ENCODE data around the gene PKM.

Gene PKM

DNA sequence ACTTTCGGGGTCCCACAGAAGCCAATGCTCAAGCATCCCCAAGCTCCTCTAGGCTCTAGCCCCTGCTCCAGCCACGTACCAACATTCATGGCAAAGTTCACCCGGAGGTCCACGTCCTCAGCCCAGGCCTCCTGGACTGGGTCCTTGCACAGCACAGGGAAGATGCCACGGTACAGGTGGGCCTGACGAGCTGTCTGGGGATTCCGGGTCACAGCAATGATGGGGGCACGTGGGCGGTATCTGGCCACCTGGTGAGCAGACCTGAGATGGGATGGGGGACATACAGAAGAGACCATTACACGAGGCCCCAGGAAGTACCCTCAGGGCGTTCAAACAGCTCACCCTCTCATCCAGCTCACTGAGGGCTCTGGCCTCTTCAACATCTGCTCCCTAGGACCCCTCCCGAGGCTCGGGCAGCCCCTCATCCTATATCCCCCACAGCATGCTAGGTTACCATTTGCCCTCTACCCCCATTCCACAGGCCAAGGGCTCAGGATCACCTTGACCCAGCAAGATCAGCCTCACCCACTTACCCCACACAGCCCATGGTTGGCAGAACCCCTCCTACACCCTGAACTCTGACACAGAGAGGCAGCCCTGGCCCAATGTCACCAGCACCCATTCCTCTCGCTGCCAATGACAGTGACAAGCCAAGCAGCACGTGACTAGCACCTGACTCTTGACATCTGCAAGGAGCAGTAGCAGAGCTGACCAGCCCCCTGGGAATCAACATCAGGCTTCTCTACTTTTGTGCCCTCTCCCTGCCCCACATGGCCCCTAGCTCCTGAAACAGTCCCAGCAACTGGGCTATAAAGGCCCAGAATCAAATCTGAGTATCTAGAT, 30.4 kb downstream of the PKM start:
- no peak overlapping the region for H3K9ac ChIP-seq (ENCODE audit: low read length)
- H3K4me1 ChIP-seq (ENCODE audit: control insufficient read depth, insufficient read depth, low read length): no peaks in the 10 kb centered on the region
- H3K36me3 ChIP-seq (ENCODE audit: control insufficient read depth, insufficient read depth, low read length): peaks cover 72% of the 10 kb centered on the region

DNA sequence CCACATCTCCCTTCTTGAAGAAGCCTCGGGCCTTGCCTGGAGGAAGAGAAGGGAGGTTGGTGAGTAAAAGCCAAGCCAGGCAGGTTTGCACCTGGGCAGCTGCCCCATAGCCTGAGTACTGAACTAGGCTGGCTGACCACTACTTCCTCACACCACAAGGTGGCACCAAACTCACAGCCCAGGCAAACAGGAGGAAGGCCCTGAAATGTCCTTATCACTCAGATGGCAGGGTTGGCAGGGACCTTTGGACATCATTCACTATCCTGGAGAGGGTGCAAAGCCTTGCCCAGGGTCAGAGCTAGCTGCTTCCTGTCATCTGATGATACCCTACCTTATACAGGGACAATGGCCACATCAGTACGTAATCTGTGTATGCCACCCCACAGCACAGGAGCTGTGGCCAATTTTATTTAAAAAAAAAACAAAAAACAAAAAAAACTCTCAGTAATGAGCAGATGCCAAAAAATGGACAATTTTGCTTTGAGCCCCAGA, 31.2 kb downstream of the PKM start:
- peaks cover 6% of the 10 kb centered on the region; the same call in 1 of the 2 replicates for H3K4me1 ChIP-seq (ENCODE audit: control insufficient read depth, insufficient read depth, low read length)
- no peak overlapping the region for H3K4me3 ChIP-seq (ENCODE audit: low read depth, low read length)
- H3K27ac ChIP-seq (ENCODE audit: low read depth, low read length): no peak overlapping the region
- no peaks in the 10 kb centered on the region for H3K9me3 ChIP-seq (ENCODE audit: control insufficient read depth, insufficient read depth, low read depth, low read length)
- peaks cover 18% of the 10 kb centered on the region for H3K27me3 ChIP-seq (ENCODE audit: control insufficient read depth, insufficient read depth, low read length)
- H3K36me3 ChIP-seq (ENCODE audit: control insufficient read depth, insufficient read depth, low read length): peaks cover 63% of the 10 kb centered on the region
- H3K9ac ChIP-seq (ENCODE audit: low read length): no peak overlapping the region

More for the DNA sequence above, 30.4 kb downstream of the PKM start:
- Histone ChIP-seq H3K27ac (ENCODE audit: low read depth, low read length) (no peak overlapping the region), H3K4me3 (ENCODE audit: low read depth, low read length) (no peak overlapping the region), H3K9me3 (ENCODE audit: control insufficient read depth, insufficient read depth, low read depth, low read length) (no peaks in the 10 kb centered on the region), H3K27me3 (ENCODE audit: control insufficient read depth, insufficient read depth, low read length) (peaks cover 18% of the 10 kb centered on the region)

DNA sequence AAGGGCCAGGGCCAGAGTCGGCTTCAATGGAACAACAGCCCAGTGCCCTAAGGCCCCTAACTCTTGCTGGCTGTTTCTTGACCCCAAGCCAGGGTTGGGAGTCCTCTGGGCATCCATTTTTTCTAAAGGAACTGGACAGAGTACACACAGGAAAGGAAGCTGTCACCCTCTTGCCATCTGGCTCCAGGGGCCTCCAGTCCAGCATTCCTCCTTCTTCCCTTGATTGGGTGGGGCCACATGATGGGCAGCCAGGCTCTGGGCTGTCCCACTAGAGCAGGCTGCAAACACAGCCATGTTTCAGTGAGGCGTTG, 31.8 kb downstream of the PKM start:
- peaks cover 18% of the 10 kb centered on the region for H3K27me3 ChIP-seq (ENCODE audit: control insufficient read depth, insufficient read depth, low read length)
- H3K4me3 ChIP-seq (ENCODE audit: low read depth, low read length): no peak overlapping the region
- no peaks in the 10 kb centered on the region for H3K9me3 ChIP-seq (ENCODE audit: control insufficient read depth, insufficient read depth, low read depth, low read length)
- H3K27ac ChIP-seq (ENCODE audit: low read depth, low read length): no peak overlapping the region
- no peak overlapping the region for H3K9ac ChIP-seq (ENCODE audit: low read length)
- H3K4me1 ChIP-seq (ENCODE audit: control insufficient read depth, insufficient read depth, low read length): peaks cover 6% of the 10 kb centered on the region; the same call in 1 of the 2 replicates
- H3K36me3 ChIP-seq (ENCODE audit: control insufficient read depth, insufficient read depth, low read length): peaks cover 57% of the 10 kb centered on the region

- Histone ChIP-seq H3K27ac (ENCODE audit: low read depth, low read length) (no peak overlapping the region), H3K4me3 (ENCODE audit: low read depth, low read length) (peak overlapping the region; percentile 44; the same call in 1 of the 2 replicates), H3K4me1 (ENCODE audit: control insufficient read depth, insufficient read depth, low read length) (peaks cover 11% of the 10 kb centered on the region; the same call in 1 of the 2 replicates), H3K36me3 (ENCODE audit: control insufficient read depth, insufficient read depth, low read length) (peaks cover 52% of the 10 kb centered on the region), H3K27me3 (ENCODE audit: control insufficient read depth, insufficient read depth, low read length) (peaks cover 18% of the 10 kb centered on the region), H3K9me3 (ENCODE audit: control insufficient read depth, insufficient read depth, low read depth, low read length) (no peaks in the 10 kb centered on the region), H3K9ac (ENCODE audit: low read length) (peak overlapping the region; percentile 1)
Observed at GRCh38 chr15:72198356-72199204, 32.4 kb downstream of the PKM start.

DNA sequence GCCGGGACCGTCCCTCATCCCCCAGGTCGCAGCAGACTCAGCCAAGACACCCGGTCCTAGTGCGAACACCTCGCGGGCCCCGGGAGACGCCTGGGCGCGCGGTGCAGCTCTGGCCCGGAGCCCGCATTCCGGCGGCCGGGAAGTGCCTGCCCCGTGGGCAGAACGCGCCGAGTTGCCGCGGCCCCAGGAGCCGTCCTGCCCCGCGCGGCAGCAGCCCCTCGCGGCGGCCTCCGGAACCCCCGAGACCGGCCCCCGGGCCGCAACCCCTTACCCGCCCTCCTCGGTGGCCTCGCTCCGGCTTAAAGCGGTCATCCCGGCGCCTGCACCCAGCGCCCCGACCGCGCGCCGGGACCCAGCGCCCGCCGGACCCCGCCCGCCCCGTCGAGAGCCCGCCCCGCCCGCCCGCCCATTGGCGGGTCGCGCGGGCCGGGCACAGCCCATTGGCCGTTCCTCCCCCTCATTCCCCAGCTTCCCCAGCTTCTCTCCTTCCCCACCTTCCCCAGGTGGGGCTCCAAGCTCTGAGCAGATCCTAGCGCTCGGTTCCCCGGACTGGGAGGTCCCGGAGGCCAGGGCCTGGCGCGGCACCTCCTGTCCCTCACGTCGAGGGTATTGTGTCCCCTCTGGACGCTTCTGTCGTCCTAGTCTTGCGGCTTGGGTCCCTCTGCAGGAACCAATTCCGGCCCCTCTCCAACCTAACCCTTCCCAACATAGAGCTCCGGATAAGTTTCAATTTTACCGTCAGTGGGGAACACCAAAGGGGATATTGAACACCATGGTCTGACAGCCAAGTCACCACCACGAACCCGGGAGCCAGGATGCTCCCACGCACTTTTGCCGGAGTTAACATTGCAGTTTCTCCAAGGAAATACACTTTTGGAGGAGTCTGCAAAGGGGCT, 33.3 kb downstream of the PKM start, which contains the start of gene GRAMD2A:
TSS of gene GRAMD2A (minus strand) at position 328 of the 896 bp plus-strand sequence.
- Histone ChIP-seq H3K4me3 (ENCODE audit: low read depth, low read length) (peak within 1 kb of the TSS; percentile 77), H3K9me3 (ENCODE audit: control insufficient read depth, insufficient read depth, low read depth, low read length) (no peaks in the 10 kb centered on the region), H3K4me1 (ENCODE audit: control insufficient read depth, insufficient read depth, low read length) (peaks cover 11% of the 10 kb centered on the region; the same call in 1 of the 2 replicates), H3K27me3 (ENCODE audit: control insufficient read depth, insufficient read depth, low read length) (peaks cover 18% of the 10 kb centered on the region), H3K27ac (ENCODE audit: low read depth, low read length) (no peak within 1 kb of the TSS), H3K36me3 (ENCODE audit: control insufficient read depth, insufficient read depth, low read length) (peaks cover 43% of the 10 kb centered on the region), H3K9ac (ENCODE audit: low read length) (peak within 1 kb of the TSS; percentile 52)

DNA sequence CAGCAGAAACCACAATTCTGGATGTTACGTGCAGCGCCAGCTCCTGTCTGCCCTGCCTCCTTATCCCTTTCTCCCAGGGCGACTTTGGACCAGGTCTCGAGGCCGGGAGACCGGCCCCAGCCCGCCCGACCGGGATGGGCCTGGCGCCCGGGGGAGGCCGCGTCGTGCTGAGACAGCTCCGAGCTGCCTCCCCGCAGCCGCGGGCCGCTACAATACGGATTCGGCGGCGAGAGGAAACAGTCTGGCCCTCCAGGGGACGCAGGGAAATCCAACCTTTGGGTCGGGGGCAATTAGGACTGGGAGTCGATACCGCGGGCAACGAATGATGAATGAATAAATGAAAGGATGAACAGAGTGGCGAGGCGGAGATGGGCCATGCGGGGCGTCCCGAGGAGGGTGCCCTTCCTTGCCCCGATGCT, 33.9 kb downstream of the PKM start:
- H3K9me3 ChIP-seq (ENCODE audit: control insufficient read depth, insufficient read depth, low read depth, low read length): no peaks in the 10 kb centered on the region
- peak overlapping the region; percentile 52 for H3K9ac ChIP-seq (ENCODE audit: low read length)
- peaks cover 18% of the 10 kb centered on the region for H3K27me3 ChIP-seq (ENCODE audit: control insufficient read depth, insufficient read depth, low read length)
- H3K4me3 ChIP-seq (ENCODE audit: low read depth, low read length): peak overlapping the region; percentile 77
- peaks cover 36% of the 10 kb centered on the region for H3K36me3 ChIP-seq (ENCODE audit: control insufficient read depth, insufficient read depth, low read length)
- peaks cover 11% of the 10 kb centered on the region; the same call in 1 of the 2 replicates for H3K4me1 ChIP-seq (ENCODE audit: control insufficient read depth, insufficient read depth, low read length)
- no peak overlapping the region for H3K27ac ChIP-seq (ENCODE audit: low read depth, low read length)

DNA sequence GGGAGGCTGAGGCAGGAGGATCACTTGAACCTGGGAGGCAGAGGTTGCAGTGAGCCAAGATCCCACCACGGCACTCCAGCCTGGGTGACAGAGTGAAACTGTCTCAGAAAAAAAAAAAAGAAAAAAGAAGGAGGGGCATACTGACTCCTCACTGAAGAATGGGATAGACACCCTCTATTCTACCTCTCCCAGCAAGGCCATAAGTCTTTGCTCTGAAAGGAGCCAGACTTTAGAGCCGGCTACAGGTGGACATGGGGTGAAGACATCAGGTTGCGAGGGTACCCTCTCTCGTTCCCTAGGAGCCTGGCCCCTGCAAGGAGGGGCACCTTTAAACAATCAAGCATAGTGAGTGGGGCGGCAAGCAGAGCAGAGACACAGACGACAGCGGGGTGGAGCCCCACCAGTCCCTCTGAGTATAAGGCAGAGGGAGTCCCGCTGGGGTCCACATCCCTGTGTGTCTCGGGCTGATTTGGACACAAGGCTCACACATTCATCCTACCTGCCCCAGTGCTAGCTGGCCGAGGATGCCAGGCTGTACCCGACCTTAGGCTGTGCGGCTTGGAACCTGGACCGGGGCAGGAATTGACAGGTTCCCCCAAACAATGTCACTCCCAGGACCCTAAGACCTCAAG, 34.5 kb downstream of the PKM start:
- no peaks in the 10 kb centered on the region for H3K9me3 ChIP-seq (ENCODE audit: control insufficient read depth, insufficient read depth, low read depth, low read length)
- H3K9ac ChIP-seq (ENCODE audit: low read length): no peak overlapping the region
- peaks cover 11% of the 10 kb centered on the region; the same call in 1 of the 2 replicates for H3K4me1 ChIP-seq (ENCODE audit: control insufficient read depth, insufficient read depth, low read length)
- no peak overlapping the region for H3K27ac ChIP-seq (ENCODE audit: low read depth, low read length)
- peaks cover 31% of the 10 kb centered on the region for H3K36me3 ChIP-seq (ENCODE audit: control insufficient read depth, insufficient read depth, low read length)
- peaks cover 18% of the 10 kb centered on the region for H3K27me3 ChIP-seq (ENCODE audit: control insufficient read depth, insufficient read depth, low read length)
- H3K4me3 ChIP-seq (ENCODE audit: low read depth, low read length): peak overlapping the region; percentile 77

DNA sequence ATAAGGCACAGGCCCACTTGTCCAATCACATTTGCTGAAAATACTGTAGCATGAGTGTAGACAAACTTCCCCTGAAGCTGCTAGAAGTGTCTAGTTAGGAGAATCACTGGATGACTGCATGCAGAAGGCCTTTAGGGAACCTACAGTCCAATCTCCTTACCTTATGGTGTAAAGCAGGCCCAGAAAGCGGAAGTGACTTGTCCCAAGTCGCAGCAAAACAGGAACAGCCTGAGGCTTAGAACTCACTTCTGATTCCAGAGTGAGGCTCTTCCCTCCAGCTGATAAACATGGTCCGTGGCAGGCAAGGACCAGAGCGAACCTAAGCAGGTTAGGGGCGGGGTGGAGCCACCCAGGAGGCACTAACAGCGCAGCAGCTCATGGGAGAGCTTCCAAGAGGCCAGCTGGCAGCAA, 35.9 kb downstream of the PKM start:
- Histone ChIP-seq H3K36me3 (ENCODE audit: control insufficient read depth, insufficient read depth, low read length) (peaks cover 17% of the 10 kb centered on the region), H3K4me3 (ENCODE audit: low read depth, low read length) (no peak overlapping the region), H3K4me1 (ENCODE audit: control insufficient read depth, insufficient read depth, low read length) (peaks cover 11% of the 10 kb centered on the region; the same call in 1 of the 2 replicates), H3K9me3 (ENCODE audit: control insufficient read depth, insufficient read depth, low read depth, low read length) (no peaks in the 10 kb centered on the region), H3K27me3 (ENCODE audit: control insufficient read depth, insufficient read depth, low read length) (peaks cover 18% of the 10 kb centered on the region), H3K27ac (ENCODE audit: low read depth, low read length) (no peak overlapping the region), H3K9ac (ENCODE audit: low read length) (no peak overlapping the region)

DNA sequence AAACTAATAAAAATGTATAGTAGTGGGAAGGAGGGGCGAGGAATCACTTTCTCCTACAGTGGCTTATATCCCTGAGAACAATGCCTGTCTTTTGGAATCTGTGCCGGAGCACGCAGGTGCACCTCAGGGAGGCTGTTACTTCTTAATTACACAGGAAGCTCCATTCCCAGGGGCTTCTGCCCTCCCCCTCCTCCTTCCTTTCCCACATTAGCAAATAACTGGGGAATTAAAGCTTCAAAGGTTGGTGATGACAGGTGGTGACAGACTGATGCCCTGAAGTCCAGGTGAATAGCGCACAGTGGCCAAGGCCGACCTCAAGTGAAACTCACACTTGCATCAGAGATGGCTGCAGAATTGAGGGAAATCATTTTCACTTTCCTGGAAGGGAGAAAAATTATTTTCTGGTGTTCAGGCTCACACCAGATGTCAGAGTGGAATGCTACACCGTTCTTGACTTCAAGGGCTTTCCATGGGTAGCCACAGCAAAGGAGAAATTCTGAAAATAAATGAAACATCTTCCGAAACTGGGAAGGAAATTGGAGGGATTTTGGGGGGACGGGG, 37.1 kb downstream of the PKM start:
- H3K4me3 ChIP-seq (ENCODE audit: low read depth, low read length): no peak overlapping the region
- peaks cover 18% of the 10 kb centered on the region for H3K27me3 ChIP-seq (ENCODE audit: control insufficient read depth, insufficient read depth, low read length)
- no peak overlapping the region for H3K27ac ChIP-seq (ENCODE audit: low read depth, low read length)
- H3K9me3 ChIP-seq (ENCODE audit: control insufficient read depth, insufficient read depth, low read depth, low read length): no peaks in the 10 kb centered on the region
- no peak overlapping the region for H3K9ac ChIP-seq (ENCODE audit: low read length)
- H3K36me3 ChIP-seq (ENCODE audit: control insufficient read depth, insufficient read depth, low read length): peaks cover 5% of the 10 kb centered on the region
- H3K4me1 ChIP-seq (ENCODE audit: control insufficient read depth, insufficient read depth, low read length): peaks cover 11% of the 10 kb centered on the region; the same call in 1 of the 2 replicates

All from HUES6 (cell line).